ENCODE data around the gene MRC2.

Gene MRC2

DNA sequence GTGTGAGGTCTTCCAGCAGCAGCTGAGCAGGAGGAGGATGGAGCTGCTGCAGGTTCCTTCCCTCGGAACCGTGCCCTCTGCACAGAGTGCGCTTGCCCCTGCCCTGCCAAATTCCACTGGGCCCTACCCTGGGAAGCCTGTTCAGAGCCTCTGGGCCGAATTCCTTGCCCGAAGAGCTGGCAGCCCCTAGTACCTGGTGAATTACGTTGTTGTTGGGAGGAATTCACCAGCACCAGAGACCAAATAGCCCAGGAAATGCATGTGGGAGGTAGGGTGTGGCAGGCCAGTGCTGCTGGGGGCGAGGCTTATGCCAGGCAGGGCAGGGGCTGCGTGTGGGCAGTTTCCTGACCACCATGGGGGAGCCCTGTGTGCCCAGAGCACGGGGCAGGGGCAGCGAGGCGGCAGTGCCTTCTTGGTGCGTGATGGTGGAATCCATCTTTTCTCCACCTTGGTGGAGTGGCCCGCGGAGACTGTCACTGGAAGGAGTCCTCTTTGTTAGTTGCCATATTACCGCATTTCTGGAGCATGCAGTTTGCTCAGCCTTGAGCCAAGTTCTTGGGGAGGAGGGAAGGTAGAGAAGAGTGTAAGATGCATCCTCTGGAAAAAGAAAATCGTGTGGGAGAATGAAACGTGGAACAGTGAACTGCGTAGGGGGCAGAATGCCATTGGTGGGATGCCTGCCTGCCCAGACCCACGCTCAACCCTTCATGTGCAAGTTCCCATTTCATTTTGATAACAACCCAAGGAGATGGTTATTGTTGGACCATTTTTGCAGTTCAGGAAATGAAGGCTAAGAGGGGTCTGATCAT, 2.3 kb downstream of the MRC2 start:
- no peak for TF ChIP-seq PAX5 (IDR thresholded peaks at IDR 0.05; ENCODE audit: insufficient read depth, low read length, severe bottlenecking)
- TF ChIP-seq SPI1 (IDR thresholded peaks at IDR 0.05; ENCODE audit: low read depth, low read length): no peak
- TF ChIP-seq POLR2A (IDR thresholded peaks at IDR 0.05; ENCODE audit: low read depth, low read length): no peak
- no peak for TF ChIP-seq POLR2AphosphoS5 (IDR thresholded peaks at IDR 0.05; ENCODE audit: low read depth, low read length)
- no peak for TF ChIP-seq POU2F2 (IDR thresholded peaks at IDR 0.05; ENCODE audit: low read depth, low read length)
- TF ChIP-seq TAF1 (IDR thresholded peaks at IDR 0.05; ENCODE audit: low read depth, low read length): no peak
- FAIRE-seq (no peak), DNase-seq (ENCODE audit: insufficient read length, low spot score) (no peak)

GRCh38 chr17:62630365-62631085, 3.1 kb downstream of the MRC2 start:
- TF ChIP-seq TAF1 (IDR thresholded peaks at IDR 0.05; ENCODE audit: low read depth, low read length): no peak
- no peak for TF ChIP-seq SPI1 (IDR thresholded peaks at IDR 0.05; ENCODE audit: low read depth, low read length)
- TF ChIP-seq POU2F2 (IDR thresholded peaks at IDR 0.05; ENCODE audit: low read depth, low read length): no peak
- TF ChIP-seq POLR2AphosphoS5 (IDR thresholded peaks at IDR 0.05; ENCODE audit: low read depth, low read length): no peak
- no peak for TF ChIP-seq POLR2A (IDR thresholded peaks at IDR 0.05; ENCODE audit: low read depth, low read length)
- no peak for TF ChIP-seq PAX5 (IDR thresholded peaks at IDR 0.05; ENCODE audit: insufficient read depth, low read length, severe bottlenecking)
- DNase-seq (ENCODE audit: insufficient read length, low spot score) (no peak), FAIRE-seq (no peak)

- TF ChIP-seq SPI1 (IDR thresholded peaks at IDR 0.05; ENCODE audit: low read depth, low read length): no peak
- TF ChIP-seq TAF1 (IDR thresholded peaks at IDR 0.05; ENCODE audit: low read depth, low read length): no peak
- no peak for TF ChIP-seq PAX5 (IDR thresholded peaks at IDR 0.05; ENCODE audit: insufficient read depth, low read length, severe bottlenecking)
- TF ChIP-seq POLR2A (IDR thresholded peaks at IDR 0.05; ENCODE audit: low read depth, low read length): no peak
- TF ChIP-seq POLR2AphosphoS5 (IDR thresholded peaks at IDR 0.05; ENCODE audit: low read depth, low read length): no peak
- no peak for TF ChIP-seq POU2F2 (IDR thresholded peaks at IDR 0.05; ENCODE audit: low read depth, low read length)
- DNase-seq (ENCODE audit: insufficient read length, low spot score) (no peak), FAIRE-seq (no peak)
Measured at GRCh38 chr17:62631086-62631935, 3.8 kb downstream of the MRC2 start.

DNA sequence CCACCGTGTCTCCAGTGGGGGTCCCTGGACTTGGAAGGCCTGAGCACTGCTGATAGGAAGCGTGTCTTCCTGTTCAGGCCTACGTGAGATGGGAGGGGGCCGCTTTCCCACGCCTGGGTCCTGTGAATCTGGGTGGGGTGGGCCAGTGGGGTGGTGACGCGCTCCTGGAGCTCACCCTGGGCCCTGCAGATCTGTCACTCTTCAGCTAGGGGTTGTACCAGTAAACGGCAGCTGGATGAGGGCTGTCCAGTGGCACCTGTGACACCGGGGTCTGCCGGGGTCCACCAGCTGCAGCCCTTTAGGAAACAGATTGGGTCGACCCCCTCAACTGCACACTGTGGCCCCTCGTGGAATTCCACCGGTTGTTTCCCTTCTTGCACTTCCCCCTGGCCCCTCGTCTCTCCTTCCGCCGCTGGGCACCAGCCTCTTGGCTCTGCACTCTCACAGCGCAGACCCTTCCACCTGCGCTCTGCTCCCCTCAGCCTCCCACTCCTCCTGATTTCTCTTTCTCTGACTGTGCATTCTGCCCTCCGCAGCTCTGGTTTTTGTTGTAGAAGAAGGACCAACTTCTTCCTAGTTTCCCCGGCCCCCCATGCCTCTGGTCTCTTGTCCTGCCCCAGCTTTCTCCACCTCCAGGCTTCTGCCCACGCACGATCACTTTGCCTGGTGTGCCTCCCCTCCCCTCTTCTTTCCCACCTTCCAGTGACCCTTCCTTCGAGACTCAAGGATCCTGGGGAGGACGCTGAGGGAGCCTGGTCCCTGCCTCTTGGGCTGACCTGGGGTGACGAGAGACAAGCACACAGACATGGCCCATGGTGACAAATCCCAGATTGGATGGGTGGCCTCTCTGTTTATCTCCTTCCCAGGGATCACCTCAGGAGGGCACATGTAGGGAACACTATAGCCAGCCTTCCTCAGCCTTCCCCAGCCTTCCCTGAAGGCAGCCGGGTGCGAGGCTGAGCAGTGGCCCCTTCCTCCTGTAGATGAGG, 4.8 kb downstream of the MRC2 start:
- DNase-seq (ENCODE audit: insufficient read length, low spot score) (no peak), FAIRE-seq (no peak)
- no peak for TF ChIP-seq POLR2AphosphoS5 (IDR thresholded peaks at IDR 0.05; ENCODE audit: low read depth, low read length)
- no peak for TF ChIP-seq POLR2A (IDR thresholded peaks at IDR 0.05; ENCODE audit: low read depth, low read length)
- no peak for TF ChIP-seq PAX5 (IDR thresholded peaks at IDR 0.05; ENCODE audit: insufficient read depth, low read length, severe bottlenecking)
- TF ChIP-seq TAF1 (IDR thresholded peaks at IDR 0.05; ENCODE audit: low read depth, low read length): no peak
- no peak for TF ChIP-seq POU2F2 (IDR thresholded peaks at IDR 0.05; ENCODE audit: low read depth, low read length)
- TF ChIP-seq SPI1 (IDR thresholded peaks at IDR 0.05; ENCODE audit: low read depth, low read length): no peak

DNA sequence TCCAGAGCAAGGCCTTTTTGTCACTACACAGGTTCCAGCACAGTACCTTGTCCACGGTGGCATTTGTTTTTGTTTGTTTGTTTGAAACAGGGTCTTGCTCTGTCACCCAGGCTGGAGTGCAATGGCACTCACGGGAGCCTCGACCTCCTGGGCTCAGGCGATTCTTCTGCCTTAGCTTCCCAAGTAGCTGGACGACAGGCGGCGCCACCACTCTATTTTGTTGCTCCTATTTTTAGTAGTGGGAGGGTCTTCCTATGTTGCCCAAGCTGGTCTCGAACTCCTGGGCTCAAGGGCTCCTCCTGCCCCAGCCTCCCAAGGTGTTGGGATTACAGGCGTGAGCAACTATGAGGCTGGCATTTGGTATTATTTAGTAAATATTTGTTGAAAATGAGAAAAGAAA, 10.3 kb downstream of the MRC2 start:
- FAIRE-seq (no peak), DNase-seq (ENCODE audit: insufficient read length, low spot score) (no peak)
- TF ChIP-seq POLR2A (IDR thresholded peaks at IDR 0.05; ENCODE audit: low read depth, low read length) (no peak), POLR2AphosphoS5 (IDR thresholded peaks at IDR 0.05; ENCODE audit: low read depth, low read length) (no peak)

DNA sequence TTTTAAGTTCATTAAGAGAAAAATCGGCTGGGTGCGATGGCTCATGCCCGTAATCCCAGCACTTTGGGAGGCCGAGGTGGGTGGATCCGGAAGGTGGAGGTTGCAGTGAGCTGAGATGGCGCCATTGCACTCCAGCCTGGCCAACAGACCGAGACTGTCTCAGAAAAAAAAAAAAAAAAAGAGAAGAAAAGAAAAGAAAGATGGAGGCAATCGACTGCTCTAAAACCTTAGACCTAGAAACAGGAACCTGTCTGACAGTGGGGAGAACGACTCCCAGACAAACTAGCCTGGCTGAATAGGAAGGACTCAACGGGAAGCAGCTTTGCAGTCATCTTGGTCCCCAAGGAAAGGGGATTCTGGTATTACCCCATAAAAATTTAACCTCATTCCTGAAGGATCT, 13.7 kb downstream of the MRC2 start:
- no peak for FAIRE-seq
- no peak for DNase-seq (ENCODE audit: insufficient read length, low spot score)
- no peak for TF ChIP-seq POLR2AphosphoS5 (IDR thresholded peaks at IDR 0.05; ENCODE audit: low read depth, low read length)
- no peak for TF ChIP-seq POLR2A (IDR thresholded peaks at IDR 0.05; ENCODE audit: low read depth, low read length)
- TF ChIP-seq SPI1 (IDR thresholded peaks at IDR 0.05; ENCODE audit: low read depth, low read length): no peak
- TF ChIP-seq POU2F2 (IDR thresholded peaks at IDR 0.05; ENCODE audit: low read depth, low read length): no peak
- no peak for TF ChIP-seq TAF1 (IDR thresholded peaks at IDR 0.05; ENCODE audit: low read depth, low read length)
- TF ChIP-seq PAX5 (IDR thresholded peaks at IDR 0.05; ENCODE audit: insufficient read depth, low read length, severe bottlenecking): no peak

DNA sequence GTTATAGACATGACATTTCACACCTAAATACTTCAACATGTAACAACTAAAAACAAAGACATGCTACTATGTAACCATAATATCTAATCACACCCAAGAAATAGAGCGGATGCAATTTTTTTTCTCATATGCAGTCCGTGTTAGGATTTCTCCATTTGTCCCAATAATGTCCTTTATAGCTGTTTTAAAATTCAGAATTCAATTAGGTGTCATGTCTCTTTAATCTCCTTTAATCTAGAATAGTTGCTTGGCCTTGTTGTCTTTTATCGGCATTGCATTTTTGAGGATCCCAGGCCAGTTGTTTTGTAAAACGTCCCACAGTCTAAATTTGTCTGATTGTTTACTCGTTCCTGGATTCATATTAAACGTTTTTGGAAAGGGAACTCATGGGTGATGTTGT, 14.5 kb downstream of the MRC2 start:
- DNase-seq (ENCODE audit: insufficient read length, low spot score): no peak
- no peak for FAIRE-seq
- no peak for TF ChIP-seq POLR2AphosphoS5 (IDR thresholded peaks at IDR 0.05; ENCODE audit: low read depth, low read length)
- TF ChIP-seq SPI1 (IDR thresholded peaks at IDR 0.05; ENCODE audit: low read depth, low read length): no peak

DNA sequence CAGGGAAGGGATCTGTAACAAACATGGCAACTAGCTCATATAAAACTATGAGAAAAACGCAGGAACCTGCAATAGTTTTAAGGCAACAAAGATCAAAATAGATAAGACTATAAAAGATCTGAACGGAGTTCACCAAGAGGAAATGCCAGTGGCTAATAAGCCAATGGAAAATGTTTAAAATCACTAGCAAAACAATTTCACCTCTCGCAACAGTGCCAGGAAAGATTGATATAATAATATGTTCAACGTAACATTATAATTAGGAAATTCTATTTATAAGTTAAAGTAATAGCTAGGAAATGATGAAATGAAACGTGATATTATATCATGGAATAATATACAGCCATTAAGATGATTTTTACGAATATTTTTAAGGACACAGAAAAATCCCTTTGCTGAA, 16.0 kb downstream of the MRC2 start:
- DNase-seq (ENCODE audit: insufficient read length, low spot score) (no peak), FAIRE-seq (no peak)
- TF ChIP-seq TAF1 (IDR thresholded peaks at IDR 0.05; ENCODE audit: low read depth, low read length): no peak
- TF ChIP-seq POLR2AphosphoS5 (IDR thresholded peaks at IDR 0.05; ENCODE audit: low read depth, low read length): no peak
- no peak for TF ChIP-seq POLR2A (IDR thresholded peaks at IDR 0.05; ENCODE audit: low read depth, low read length)
- TF ChIP-seq SPI1 (IDR thresholded peaks at IDR 0.05; ENCODE audit: low read depth, low read length): no peak
- no peak for TF ChIP-seq POU2F2 (IDR thresholded peaks at IDR 0.05; ENCODE audit: low read depth, low read length)
- TF ChIP-seq PAX5 (IDR thresholded peaks at IDR 0.05; ENCODE audit: insufficient read depth, low read length, severe bottlenecking): no peak

Data from GM12891 (cell line).